Fibroblast of villous mesenchyme (primary cell): ENCODE results near the gene SERINC5. TPM values are rescaled to one million over a fixed set of nuclear protein-coding genes. Genes with fewer than 3 reads are reported as not detected.
"Not testable (repeated sequence)": the region's sequence is repeated elsewhere in the genome, so short reads cannot be mapped to it uniquely, and the experiment has no call there.

Source experiments
- DNase-seq: peaks from one replicate; pipeline ENCODE4 v3.0.0-alpha.2; 2010; ENCODE audit warnings: low read depth
- H3K4me3 ChIP-seq: 2 replicates; pipeline ENCODE4 v1.5.1; 2011; ENCODE audit warnings: low read depth, mild to moderate bottlenecking, low read length
- total RNA-seq: library from RNA; depleted of rRNA; stranded (reverse); fragments of >200 nt; gene quantifications from 2 replicates; pipeline ENCODE4 v1.2.3, GENCODE V29; 2012
- TF ChIP-seq, protein P1 (sequence below): IDR thresholded peaks from 2 replicates; pipeline ENCODE4 v1.5.1; 2012; ENCODE audit warnings: low read depth, mild to moderate bottlenecking, low read length; ENCODE audit not compliant: insufficient read depth

The SERINC5 gene
- total RNA-seq, 1 donor = 13.8 TPM

- no peak for DNase-seq
- no peak overlapping the region for H3K4me3 ChIP-seq
- TF ChIP-seq, protein P1, sequence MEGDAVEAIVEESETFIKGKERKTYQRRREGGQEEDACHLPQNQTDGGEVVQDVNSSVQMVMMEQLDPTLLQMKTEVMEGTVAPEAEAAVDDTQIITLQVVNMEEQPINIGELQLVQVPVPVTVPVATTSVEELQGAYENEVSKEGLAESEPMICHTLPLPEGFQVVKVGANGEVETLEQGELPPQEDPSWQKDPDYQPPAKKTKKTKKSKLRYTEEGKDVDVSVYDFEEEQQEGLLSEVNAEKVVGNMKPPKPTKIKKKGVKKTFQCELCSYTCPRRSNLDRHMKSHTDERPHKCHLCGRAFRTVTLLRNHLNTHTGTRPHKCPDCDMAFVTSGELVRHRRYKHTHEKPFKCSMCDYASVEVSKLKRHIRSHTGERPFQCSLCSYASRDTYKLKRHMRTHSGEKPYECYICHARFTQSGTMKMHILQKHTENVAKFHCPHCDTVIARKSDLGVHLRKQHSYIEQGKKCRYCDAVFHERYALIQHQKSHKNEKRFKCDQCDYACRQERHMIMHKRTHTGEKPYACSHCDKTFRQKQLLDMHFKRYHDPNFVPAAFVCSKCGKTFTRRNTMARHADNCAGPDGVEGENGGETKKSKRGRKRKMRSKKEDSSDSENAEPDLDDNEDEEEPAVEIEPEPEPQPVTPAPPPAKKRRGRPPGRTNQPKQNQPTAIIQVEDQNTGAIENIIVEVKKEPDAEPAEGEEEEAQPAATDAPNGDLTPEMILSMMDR = no peak
Measured at GRCh38 chr5:80185095-80185494, 70.8 kb downstream of the SERINC5 start.

DNA sequence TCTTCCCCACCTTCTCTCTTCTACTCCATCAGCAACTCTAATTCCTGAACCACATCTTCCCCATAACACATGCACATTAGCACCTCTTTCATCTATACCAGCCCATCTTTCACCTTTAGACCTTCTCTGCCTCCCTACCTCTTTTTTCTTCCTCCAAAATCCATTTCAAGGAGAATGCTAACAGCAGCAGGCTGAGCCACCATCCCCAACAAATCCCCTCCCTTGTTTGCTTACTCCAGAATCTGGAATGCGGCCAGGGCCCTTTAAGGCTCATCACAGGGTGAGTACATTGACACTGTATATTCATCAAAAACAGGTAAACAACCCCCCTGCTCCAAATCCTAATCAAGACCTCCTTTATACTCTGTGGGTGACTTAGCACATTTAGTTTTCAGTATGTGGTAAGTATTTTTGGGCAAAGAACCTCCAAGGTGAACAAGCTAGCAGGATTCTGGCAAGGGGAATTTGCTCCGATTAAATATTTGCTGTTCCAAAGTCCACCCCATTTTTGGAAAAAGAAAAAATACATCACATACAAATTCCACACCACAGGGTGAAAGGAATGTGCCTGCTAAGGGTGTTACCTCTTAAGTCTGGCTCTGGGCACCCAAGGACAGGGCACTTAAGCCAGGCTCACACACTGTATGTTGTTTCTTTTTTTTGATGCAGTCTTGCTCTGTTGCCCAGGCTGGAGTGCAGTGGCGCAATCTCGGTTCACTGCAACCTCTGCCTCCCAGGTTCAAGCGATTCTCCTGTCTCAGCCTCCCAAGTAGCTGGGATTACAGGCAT lies 71.4 kb downstream of the SERINC5 start:
- DNase-seq = no peak
- TF ChIP-seq, protein P1 = no peak
- no peak overlapping the region for H3K4me3 ChIP-seq

DNA sequence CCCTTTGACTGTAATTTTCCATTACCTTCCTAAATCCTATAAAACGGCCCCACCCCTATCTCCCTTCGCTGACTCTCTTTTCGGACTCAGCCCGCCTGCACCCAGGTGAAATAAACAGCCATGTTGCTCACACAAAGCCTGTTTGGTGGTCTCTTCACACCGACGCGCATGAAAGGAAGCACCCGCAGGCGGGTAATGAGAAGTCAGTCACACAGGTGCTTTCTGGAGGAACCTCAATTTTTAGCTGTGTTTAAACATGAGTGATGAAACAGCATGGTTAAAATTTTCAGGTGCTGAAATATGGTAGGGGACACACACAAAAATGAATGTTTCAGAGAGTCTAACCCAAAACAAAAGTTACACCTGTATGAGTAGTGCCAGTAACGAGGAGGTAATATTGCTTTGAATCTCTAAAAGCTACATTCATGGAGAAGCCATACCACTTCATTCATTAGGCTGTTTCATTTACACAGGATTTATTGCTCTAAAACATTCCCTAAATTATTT lies 72.1 kb downstream of the SERINC5 start:
- not testable (repeated sequence) for H3K4me3 ChIP-seq, DNase-seq

GRCh38 chr5:80182809-80183580 lies 72.9 kb downstream of the SERINC5 start:
- H3K4me3 ChIP-seq = no peak overlapping the region
- DNase-seq = no peak
- TF ChIP-seq, protein P1 = no peak

GRCh38 chr5:80181618-80182211 lies 74.1 kb downstream of the SERINC5 start:
- no peak overlapping the region for H3K4me3 ChIP-seq
- peak; percentile 63 for DNase-seq
- TF ChIP-seq, protein P1 = no peak

DNA sequence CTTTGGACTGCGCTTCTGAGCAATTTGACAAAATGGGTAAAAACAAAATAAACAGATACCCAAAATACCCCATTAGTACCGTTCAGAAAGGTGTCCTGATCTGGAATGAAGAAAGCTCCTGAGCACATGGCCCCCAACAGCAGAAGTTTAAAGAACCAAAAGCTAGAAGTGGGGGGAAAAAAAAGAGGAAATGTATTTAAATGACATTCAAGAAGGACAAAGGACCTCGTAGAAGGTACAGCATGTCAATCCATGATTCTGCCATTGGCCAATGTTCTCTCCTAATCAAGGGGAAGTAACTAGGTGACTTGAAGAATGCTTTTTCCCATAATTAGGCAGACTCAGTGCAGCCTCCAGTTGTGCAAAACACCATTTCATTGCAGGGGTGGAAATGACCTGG lies 78.6 kb downstream of the SERINC5 start:
- H3K4me3 ChIP-seq = no peak overlapping the region
- TF ChIP-seq, protein P1 = no peak
- DNase-seq = no peak

DNA sequence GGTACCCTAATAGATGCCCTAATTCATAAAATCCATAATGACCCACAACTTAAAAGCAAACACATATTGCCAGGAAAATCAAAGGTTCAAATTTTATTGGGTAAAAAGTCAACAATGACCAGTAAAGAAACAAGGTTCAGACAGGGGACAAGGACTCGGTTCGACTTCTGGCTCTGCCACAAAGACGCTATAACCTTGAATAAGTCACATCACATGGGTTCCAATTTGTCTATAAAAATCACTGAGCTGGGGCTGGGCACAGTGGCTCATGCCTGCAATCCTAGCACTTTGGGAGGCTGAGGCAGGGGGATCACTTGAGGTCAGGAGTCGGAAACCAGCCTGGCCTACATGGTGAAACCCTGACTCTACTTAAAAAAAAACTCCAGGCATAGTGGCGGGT lies 80.5 kb downstream of the SERINC5 start:
- TF ChIP-seq, protein P1 = no peak
- H3K4me3 ChIP-seq = no peak overlapping the region
- DNase-seq = no peak
